Ovary (tissue), 3 donors: ENCODE measurements around the gene LMO4.

Source experiments
- EP300 ChIP-seq: sonication (generic); formaldehyde crosslinking; IDR thresholded peaks from one replicate; pipeline ENCODE4 v1.6.1; 2017; ENCODE audit warnings: antibody characterized with exemption
- POLR2A ChIP-seq: fragments of 450-650 bp; IDR thresholded peaks from one replicate; pipeline ENCODE4 v1.6.1; 2017; ENCODE audit warnings: antibody characterized with exemption, mild to moderate bottlenecking, moderate library complexity
- TF ChIP-seq, protein P1 (sequence below), 3 donors: fragments of 450-650 bp in 2 of 3; fragments of 200-600 bp in 1 of 3; IDR thresholded peaks; one replicate each; pipeline versions ENCODE4 v1.5.1 to v1.8.0; 2016 to 2022; ENCODE audit warnings: antibody characterized with exemption in 3 of 3, mild to moderate bottlenecking in 1 of 3
- donor health status: DM: no; HTN: no; CAD: no.

DNA sequence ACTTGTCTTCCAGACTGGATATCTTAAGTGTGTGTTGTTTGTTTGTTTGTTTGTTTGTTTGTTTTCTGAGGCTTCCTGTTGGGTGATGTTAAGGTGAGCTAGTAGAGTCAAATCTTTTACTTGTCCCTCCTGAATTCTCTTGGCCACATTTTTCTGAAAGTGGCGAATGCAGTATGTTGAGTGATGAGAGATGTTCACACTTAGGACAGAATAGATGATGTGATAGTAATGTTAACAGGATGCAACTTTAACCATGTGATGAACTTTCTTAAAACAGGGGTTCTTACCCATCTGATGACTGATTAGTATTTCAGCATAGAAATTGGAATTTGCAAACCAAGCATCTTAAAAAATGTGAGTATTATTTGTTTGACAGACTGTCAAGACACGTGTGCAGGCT, 40.2 kb downstream of the LMO4 start:
- TF ChIP-seq, protein P1, sequence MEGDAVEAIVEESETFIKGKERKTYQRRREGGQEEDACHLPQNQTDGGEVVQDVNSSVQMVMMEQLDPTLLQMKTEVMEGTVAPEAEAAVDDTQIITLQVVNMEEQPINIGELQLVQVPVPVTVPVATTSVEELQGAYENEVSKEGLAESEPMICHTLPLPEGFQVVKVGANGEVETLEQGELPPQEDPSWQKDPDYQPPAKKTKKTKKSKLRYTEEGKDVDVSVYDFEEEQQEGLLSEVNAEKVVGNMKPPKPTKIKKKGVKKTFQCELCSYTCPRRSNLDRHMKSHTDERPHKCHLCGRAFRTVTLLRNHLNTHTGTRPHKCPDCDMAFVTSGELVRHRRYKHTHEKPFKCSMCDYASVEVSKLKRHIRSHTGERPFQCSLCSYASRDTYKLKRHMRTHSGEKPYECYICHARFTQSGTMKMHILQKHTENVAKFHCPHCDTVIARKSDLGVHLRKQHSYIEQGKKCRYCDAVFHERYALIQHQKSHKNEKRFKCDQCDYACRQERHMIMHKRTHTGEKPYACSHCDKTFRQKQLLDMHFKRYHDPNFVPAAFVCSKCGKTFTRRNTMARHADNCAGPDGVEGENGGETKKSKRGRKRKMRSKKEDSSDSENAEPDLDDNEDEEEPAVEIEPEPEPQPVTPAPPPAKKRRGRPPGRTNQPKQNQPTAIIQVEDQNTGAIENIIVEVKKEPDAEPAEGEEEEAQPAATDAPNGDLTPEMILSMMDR (IDR thresholded peaks at IDR 0.05), result no peak
- TF ChIP-seq EP300 (no peak), POLR2A (no peak)
